GM12872 (cell line): ENCODE results near the gene KLHL26.

Source experiments
- TF ChIP-seq, protein P1 (sequence below): IDR thresholded peaks from 3 replicates; pipeline ENCODE4 v1.5.1; 2011; ENCODE audit warnings: low read depth, mild to moderate bottlenecking, low read length, moderate library complexity; ENCODE audit not compliant: insufficient read depth

Gene KLHL26

DNA sequence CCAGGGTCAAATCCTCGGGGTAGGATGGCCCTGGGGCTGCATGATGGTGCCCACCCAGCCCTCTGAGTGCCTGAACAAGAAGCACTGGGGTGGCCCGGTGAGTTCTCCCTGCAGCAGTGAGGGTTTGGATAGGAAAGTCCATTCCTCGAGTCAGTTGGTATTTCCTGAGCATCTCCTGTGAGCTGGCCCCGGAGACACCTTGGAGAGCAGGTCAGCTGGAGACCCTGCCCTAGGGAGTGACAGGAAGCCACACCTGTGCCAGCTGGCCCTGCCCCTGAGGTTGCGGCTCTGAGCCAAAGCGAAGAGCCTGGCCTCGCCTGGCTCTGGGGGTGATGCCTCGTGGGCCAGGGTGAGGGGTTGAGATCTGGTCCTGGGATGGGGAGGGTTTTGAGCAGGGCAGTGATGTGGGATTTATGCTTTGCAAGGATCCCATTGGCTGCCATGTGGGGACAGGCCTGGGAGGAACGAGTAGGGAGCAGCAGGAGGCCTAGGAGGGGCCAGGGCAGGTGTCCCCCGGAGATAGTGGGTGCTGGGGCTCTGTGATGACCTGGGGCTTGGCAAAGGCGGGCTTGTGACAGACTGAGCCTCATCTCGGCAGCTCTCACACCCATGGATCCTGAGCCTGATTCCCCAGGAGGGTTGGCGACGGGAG is 62.7 kb downstream of the KLHL26 start:
- TF ChIP-seq, protein P1, sequence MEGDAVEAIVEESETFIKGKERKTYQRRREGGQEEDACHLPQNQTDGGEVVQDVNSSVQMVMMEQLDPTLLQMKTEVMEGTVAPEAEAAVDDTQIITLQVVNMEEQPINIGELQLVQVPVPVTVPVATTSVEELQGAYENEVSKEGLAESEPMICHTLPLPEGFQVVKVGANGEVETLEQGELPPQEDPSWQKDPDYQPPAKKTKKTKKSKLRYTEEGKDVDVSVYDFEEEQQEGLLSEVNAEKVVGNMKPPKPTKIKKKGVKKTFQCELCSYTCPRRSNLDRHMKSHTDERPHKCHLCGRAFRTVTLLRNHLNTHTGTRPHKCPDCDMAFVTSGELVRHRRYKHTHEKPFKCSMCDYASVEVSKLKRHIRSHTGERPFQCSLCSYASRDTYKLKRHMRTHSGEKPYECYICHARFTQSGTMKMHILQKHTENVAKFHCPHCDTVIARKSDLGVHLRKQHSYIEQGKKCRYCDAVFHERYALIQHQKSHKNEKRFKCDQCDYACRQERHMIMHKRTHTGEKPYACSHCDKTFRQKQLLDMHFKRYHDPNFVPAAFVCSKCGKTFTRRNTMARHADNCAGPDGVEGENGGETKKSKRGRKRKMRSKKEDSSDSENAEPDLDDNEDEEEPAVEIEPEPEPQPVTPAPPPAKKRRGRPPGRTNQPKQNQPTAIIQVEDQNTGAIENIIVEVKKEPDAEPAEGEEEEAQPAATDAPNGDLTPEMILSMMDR = no peak

DNA sequence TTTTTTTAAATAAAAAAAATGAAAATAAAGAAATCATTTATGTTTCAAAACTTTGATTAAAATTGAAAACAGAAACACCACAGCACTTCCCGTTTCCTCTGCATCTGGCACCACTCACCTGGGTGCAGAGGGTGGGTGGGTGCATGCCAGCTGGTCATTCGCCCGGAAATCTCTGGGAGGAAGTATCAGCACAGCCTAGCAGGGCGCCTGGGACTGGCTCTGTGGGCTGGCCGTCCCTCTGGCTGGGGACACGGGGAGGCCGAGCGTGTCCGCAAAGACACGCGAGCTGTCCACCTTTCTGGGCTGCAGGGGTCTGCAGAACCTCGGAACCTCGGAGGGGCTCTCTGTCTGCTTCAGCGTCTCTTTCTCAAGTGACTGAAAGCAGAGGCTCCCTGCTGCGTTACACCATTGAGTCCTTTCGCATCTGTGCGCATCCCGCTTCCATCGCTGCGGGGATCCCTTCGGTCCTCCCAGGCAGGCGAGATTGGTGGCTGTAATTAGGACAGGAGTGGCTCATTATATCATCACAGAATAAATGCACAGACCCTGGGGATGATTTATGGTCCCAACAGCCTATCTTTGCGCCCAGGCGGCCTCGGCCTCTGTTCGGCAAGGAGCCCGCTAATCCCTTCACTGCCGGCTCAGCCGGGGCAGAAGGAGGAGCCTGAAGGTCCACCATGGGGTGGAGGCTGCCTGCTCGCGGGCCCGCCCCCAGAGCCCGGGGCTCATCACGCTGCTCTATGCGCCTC is 63.8 kb downstream of the KLHL26 start:
- TF ChIP-seq, protein P1 = no peak

DNA sequence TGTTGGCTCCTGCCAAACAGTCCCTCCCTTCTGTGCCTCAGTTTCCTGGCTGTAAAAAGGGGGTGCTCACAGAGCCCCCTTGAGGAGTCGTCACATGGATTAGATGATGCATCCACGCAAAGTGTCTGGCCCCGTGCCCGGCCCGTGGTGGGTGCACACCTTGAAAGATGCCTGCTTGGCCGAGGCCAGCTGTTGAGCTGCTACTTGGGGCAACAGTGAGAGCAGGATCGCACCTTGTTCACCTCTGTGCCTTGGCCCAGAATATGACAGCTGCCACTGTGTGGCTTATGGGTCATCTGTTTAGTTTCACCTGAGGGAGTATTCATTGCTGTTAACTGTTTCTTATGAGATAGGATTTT is 64.4 kb downstream of the KLHL26 start:
- TF ChIP-seq, protein P1 = no peak

DNA sequence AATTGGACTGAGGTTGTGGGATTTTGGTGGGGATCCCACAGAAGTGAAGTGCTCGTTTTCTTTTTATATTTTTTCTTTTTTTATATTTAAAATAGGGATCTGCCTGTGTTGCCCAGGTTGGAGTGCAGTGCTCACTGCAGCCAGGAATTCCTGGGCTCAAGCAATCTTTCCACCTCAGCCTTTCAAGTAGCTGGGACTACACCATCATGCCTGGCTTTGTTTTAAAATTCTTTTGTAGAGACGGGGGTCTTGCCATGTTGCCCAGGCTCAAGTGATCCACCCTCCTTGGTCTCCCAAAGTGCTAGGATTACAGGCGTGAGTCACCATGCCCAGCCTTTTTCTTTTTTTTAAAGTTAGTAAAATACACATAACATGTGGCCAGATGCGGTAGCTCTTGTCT is 67.2 kb downstream of the KLHL26 start:
- TF ChIP-seq, protein P1 = no peak

DNA sequence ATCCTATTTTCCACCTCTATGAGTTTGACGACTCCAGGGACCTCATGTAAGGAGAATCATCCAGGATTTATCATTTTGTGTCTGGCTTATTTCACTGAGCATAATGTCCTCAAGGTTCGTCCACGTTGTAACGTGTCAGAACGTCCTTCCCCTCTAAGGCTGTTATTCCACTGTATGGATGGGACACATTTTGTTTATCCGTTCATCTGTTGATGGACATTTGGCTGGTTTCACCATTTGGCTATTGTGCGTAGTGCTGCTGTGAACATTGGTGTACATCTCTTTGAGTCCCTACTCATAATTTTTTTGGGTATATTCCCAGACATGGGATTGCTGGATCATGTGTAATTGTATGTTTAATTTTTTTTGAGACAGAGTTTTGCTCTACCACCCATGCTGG is 68.1 kb downstream of the KLHL26 start:
- TF ChIP-seq, protein P1 = no peak

DNA sequence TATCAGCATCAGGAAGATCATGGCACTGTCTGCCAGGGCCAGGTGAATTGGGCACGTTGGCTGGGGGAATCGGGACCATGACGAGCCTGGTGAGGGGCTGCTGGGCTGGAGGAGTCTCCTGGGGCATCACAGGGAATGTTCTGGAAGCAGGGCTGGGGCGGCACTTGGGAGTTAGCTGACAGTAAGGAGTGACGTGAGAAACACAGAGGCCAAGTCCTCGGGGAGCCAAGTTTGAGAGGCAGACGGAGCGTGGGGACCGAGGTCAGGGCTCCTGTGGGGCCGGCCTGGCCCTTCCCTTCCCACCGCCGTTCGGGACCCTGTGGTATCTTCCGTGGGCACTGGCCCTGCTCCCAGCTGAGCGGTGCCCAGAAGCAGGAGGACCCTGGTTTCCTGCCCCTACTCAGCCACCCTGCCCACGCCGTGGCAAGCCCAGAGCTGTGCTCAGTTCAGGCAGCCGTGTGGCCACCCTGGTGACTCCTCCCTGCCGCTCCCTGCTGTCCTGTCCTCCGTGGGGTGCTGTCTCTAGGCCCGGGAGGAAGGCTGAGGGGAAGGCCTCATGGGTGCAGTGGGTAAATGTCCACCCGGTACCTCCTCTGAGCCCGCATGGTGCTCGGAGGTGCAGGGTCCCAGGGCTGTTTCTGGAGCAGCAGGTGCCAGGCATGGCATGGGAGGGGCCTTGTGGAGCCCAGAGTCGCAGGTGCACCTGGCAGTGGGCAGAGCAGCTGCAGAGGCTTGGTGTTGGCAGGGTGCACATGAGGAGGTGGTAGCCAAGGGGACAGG is 71.8 kb downstream of the KLHL26 start:
- TF ChIP-seq, protein P1 = no peak

DNA sequence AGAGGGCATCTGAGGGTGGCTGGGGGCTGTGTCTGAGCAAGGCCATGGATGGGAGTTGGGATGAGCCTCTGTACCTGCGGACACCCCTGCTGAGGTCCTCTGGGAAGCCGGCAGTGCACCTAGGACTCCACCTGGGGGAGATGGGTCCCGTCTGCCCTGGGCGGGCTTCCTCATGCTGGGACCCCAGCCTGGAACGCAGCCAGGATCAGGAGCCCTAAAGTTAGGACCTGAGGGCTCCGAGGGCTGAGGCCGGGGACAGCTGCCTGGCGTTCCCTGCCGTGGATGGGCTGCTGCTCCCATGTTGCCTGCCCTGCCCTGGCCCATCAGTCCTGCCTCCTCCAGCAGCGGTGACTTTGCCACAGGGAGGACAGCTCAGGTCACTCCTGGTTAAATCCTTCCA is 72.7 kb downstream of the KLHL26 start:
- TF ChIP-seq, protein P1 = no peak
